OCI-LY7 (cell line): Measurements from ENCODE around the gene TMEM18.

ENCODE experiments used
- CTCF ChIP-seq: fragments of 200-600 bp; sonication (generic); conservative IDR thresholded peaks from 2 replicates; pipeline ENCODE4 v1.5.1; 2014; ENCODE audit warnings: mild to moderate bottlenecking, antibody characterized with exemption, low read length, moderate library complexity, mixed read lengths
- EZH2phosphoT487 ChIP-seq: fragments of 200-600 bp; sonication (generic); IDR thresholded peaks from 2 replicates; pipeline ENCODE4 v1.6.1; 2018; ENCODE audit warnings: low read depth, borderline replicate concordance, mild to moderate bottlenecking, mixed run types, antibody characterized with exemption, low read length, moderate library complexity, mixed read lengths

GRCh38 chr2:672606-672905, 4.7 kb downstream of the TMEM18 start:
- TF ChIP-seq CTCF (no peak), EZH2phosphoT487 (no peak)
